H9 (cell line): ENCODE measurements around the gene RAI1. TPM values are rescaled to one million over a fixed set of nuclear protein-coding genes. Genes with fewer than 3 reads are reported as not detected.
A peak's percentile ranks its signal among the peaks of the same experiment; 100 is the strongest.

Experiments used
- DNase-seq: peaks from one replicate; pipeline ENCODE4 v3.0.0-alpha.2; 2017
- H2AFZ ChIP-seq: one replicate; pipeline ENCODE4 v1.6.1; 2013; ENCODE audit warnings: mild to moderate bottlenecking, low read length, control low read depth, moderate library complexity
- H2AK5ac ChIP-seq: 2 replicates; pipeline ENCODE4 v1.6.1; 2013; ENCODE audit warnings: low read length, control low read depth, mixed read lengths; ENCODE audit not compliant: insufficient read length
- H2BK120ac ChIP-seq: one replicate; pipeline ENCODE4 v1.6.1; 2013; ENCODE audit warnings: low read depth, mild to moderate bottlenecking, low read length, control low read depth, inconsistent platforms; ENCODE audit not compliant: poor library complexity, severe bottlenecking
- H2BK12ac ChIP-seq: 2 replicates; pipeline ENCODE4 v1.6.1; 2013; ENCODE audit warnings: low read length, control low read depth, mixed read lengths, low read depth; ENCODE audit not compliant: insufficient read length
- H2BK15ac ChIP-seq: 2 replicates; pipeline ENCODE4 v1.6.1; 2013; ENCODE audit warnings: low read depth, low read length, control low read depth
- H2BK20ac ChIP-seq: one replicate; pipeline ENCODE4 v1.6.1; 2013; ENCODE audit warnings: low read depth, mild to moderate bottlenecking, low read length, control low read depth, inconsistent platforms; ENCODE audit not compliant: poor library complexity, severe bottlenecking
- H2BK5ac ChIP-seq: 2 replicates; pipeline ENCODE4 v1.6.1; 2013; ENCODE audit warnings: low read length, control low read depth, mixed read lengths; ENCODE audit not compliant: insufficient read length
- H3K14ac ChIP-seq: 2 replicates; pipeline ENCODE4 v1.6.1; 2013; ENCODE audit warnings: low read length, control low read depth; ENCODE audit not compliant: insufficient read depth
- H3K18ac ChIP-seq: 2 replicates; pipeline ENCODE4 v1.6.1; 2013; ENCODE audit warnings: low read depth, mild to moderate bottlenecking, mixed read lengths, low read length, control low read depth; ENCODE audit not compliant: insufficient read length
- H3K23ac ChIP-seq: 2 replicates; pipeline ENCODE4 v1.6.1; 2013; ENCODE audit warnings: low read length, control low read depth, mixed read lengths, low read depth; ENCODE audit not compliant: insufficient read length
- H3K23me2 ChIP-seq: 2 replicates; pipeline ENCODE4 v1.6.1; 2013; ENCODE audit warnings: low read depth, mild to moderate bottlenecking, mixed read lengths, low read length, control low read depth; ENCODE audit not compliant: insufficient read length, poor library complexity, severe bottlenecking
- H3K27ac ChIP-seq: 2 replicates; pipeline ENCODE4 v1.5.1; 2013; ENCODE audit warnings: low read length, control low read depth, mixed read lengths, low read depth; ENCODE audit not compliant: insufficient read length
- H3K27me3 ChIP-seq: 2 replicates; pipeline ENCODE4 v1.6.1; 2013; ENCODE audit warnings: low read length, control low read depth, inconsistent platforms; ENCODE audit not compliant: insufficient read depth
- H3K4ac ChIP-seq: 2 replicates; pipeline ENCODE4 v1.6.1; 2013; ENCODE audit warnings: low read depth, mild to moderate bottlenecking, control low read depth, inconsistent platforms, low read length, moderate library complexity
- H3K4me1 ChIP-seq: 2 replicates; pipeline ENCODE4 v1.6.1; 2013; ENCODE audit warnings: low read length, control low read depth, inconsistent platforms; ENCODE audit not compliant: insufficient read depth
- H3K4me2 ChIP-seq: 2 replicates; pipeline ENCODE4 v1.6.1; 2013; ENCODE audit warnings: low read length, control low read depth, mixed read lengths; ENCODE audit not compliant: insufficient read length, insufficient read depth
- H3K56ac ChIP-seq: 2 replicates; pipeline ENCODE4 v1.6.1; 2013; ENCODE audit warnings: low read depth, mild to moderate bottlenecking, mixed read lengths, low read length, control low read depth; ENCODE audit not compliant: insufficient read length
- H3K79me1 ChIP-seq: 2 replicates; pipeline ENCODE4 v1.6.1; 2013; ENCODE audit warnings: low read depth, mild to moderate bottlenecking, moderate library complexity, low read length, control low read depth, inconsistent platforms; ENCODE audit not compliant: insufficient read depth, poor library complexity, severe bottlenecking
- H3K79me2 ChIP-seq: 2 replicates; pipeline ENCODE4 v1.6.1; 2013; ENCODE audit warnings: low read length, control low read depth, inconsistent platforms; ENCODE audit not compliant: insufficient read depth
- H3K9ac ChIP-seq: 2 replicates; pipeline ENCODE4 v1.6.1; 2013; ENCODE audit warnings: low read length, control low read depth, mixed read lengths; ENCODE audit not compliant: insufficient read length; ENCODE audit errors: extremely low read depth
- H3K9me3 ChIP-seq: one replicate; pipeline ENCODE4 v1.6.1; 2013; ENCODE audit warnings: low read depth, low read length, inconsistent platforms; ENCODE audit not compliant: control insufficient read depth
- H3T11ph ChIP-seq: one replicate; pipeline ENCODE4 v1.6.1; 2013; ENCODE audit warnings: mild to moderate bottlenecking, low read length, control low read depth, inconsistent platforms
- H4K20me1 ChIP-seq: one replicate; pipeline ENCODE4 v1.6.1; 2013; ENCODE audit not compliant: control insufficient read depth, insufficient read length, insufficient read depth
- H4K5ac ChIP-seq: 2 replicates; pipeline ENCODE4 v1.6.1; 2013; ENCODE audit warnings: low read depth, mild to moderate bottlenecking, mixed read lengths, low read length, control low read depth; ENCODE audit not compliant: insufficient read length
- H4K8ac ChIP-seq: replicated peaks from 2 replicates; pipeline ENCODE4 v1.6.1; 2013; ENCODE audit warnings: low read length, control low read depth, mixed read lengths, low read depth; ENCODE audit not compliant: insufficient read length
- H4K91ac ChIP-seq: 2 replicates; pipeline ENCODE4 v1.6.1; 2013; ENCODE audit warnings: low read depth, mild to moderate bottlenecking, moderate library complexity, mixed read lengths, low read length, control low read depth; ENCODE audit not compliant: insufficient read length
- H3K27ac Mint-ChIP-seq, 3 experiments: 2 replicates in 2 of 3; 3 replicates in 1 of 3; pipeline ENCODE4 v1.8.0; 2020 to 2021; ENCODE audit warnings: mixed read lengths in 3 of 3, mild to moderate bottlenecking in 1 of 3, moderate library complexity in 1 of 3
- H3K27me3 Mint-ChIP-seq: 2 replicates; pipeline ENCODE4 v1.8.0; 2021; ENCODE audit warnings: low read depth, mild to moderate bottlenecking, moderate library complexity, mixed read lengths
- H3K36me3 Mint-ChIP-seq, 3 experiments: 2 replicates in 2 of 3; 3 replicates in 1 of 3; pipeline ENCODE4 v1.8.0; 2020 to 2021; ENCODE audit warnings: low read depth in 3 of 3, mixed read lengths in 3 of 3; ENCODE audit not compliant: insufficient read depth in 1 of 3
- H3K4me1 Mint-ChIP-seq, 2 experiments: 2 replicates each; pipeline ENCODE4 v1.8.0; 2020; ENCODE audit warnings: mixed read lengths in 2 of 2
- H3K4me3 Mint-ChIP-seq, 2 experiments: 2 replicates in 1 of 2; 3 replicates in 1 of 2; pipeline ENCODE4 v1.8.0; 2020 to 2021; ENCODE audit warnings: mild to moderate bottlenecking in 2 of 2, mixed read lengths in 2 of 2, moderate library complexity in 1 of 2
- H3K9me3 Mint-ChIP-seq, 2 experiments: 2 replicates in 1 of 2; 3 replicates in 1 of 2; pipeline ENCODE4 v1.8.0; 2020; ENCODE audit warnings: mild to moderate bottlenecking in 2 of 2, mixed read lengths in 2 of 2, moderate library complexity in 1 of 2
- CTCF ChIP-seq: fragments of 200-600 bp; sonication (generic); conservative IDR thresholded peaks from 3 replicates; pipeline ENCODE4 v1.8.0; 2021; ENCODE audit warnings: antibody characterized with exemption, mild to moderate bottlenecking
- WGBS: extraction: QIAGEN DNeasy Blood & Tissue Kit; methylation state at CpG from one replicate; pipeline ENCODE4 v1.1.7; 2013; ENCODE audit warnings: missing lambda C conversion rate, low lambda C conversion rate, mixed read lengths; ENCODE audit not compliant: insufficient read length; ENCODE audit errors: extremely low coverage; 5-methylcytosine and 5-hydroxymethylcytosine counted together
- total RNA-seq: library from RNA; stranded (reverse); gene quantifications from 2 replicates; pipeline ENCODE4 v1.2.1, GENCODE V29; 2021

Gene RAI1
- total RNA-seq, 1 experiment from 2014 or later, result 1.5 TPM

GRCh38 chr17:17785407-17785806 is 104.1 kb downstream of the RAI1 start:
- no peak for DNase-seq
- no peak overlapping the region for H4K8ac ChIP-seq
- peak overlapping the region in 1 of 2 experiments; percentile 87; a peak in 3 of 5 replicates for H3K4me3 Mint-ChIP-seq
- WGBS, result no CpG with 5 or more reads among the region's 11 CpGs
- H3K4ac ChIP-seq, result no peak overlapping the region
- H2BK120ac ChIP-seq, result no peak overlapping the region
- no peaks in the 10 kb centered on the region; a peak in 1 of 7 replicates for H3K36me3 Mint-ChIP-seq
- no peak overlapping the region for H3K18ac ChIP-seq
- H3K9ac ChIP-seq, result no peak overlapping the region
- H3K9me3 Mint-ChIP-seq, result no peaks in the 10 kb centered on the region; a peak in 1 of 5 replicates
- H3K27me3 ChIP-seq, result no peaks in the 10 kb centered on the region; the same call in 1 of the 2 replicates
- no peak overlapping the region for H2BK5ac ChIP-seq
- H3K4me2 ChIP-seq, result no peak overlapping the region
- no peak overlapping the region for H3K27ac Mint-ChIP-seq
- H3K27ac ChIP-seq, result no peak overlapping the region
- no peaks in the 10 kb centered on the region for H3K79me2 ChIP-seq
- peaks cover 34 to 62% of the 10 kb centered on the region in 2 experiments for H3K4me1 Mint-ChIP-seq
- H2BK20ac ChIP-seq, result no peak overlapping the region
- H3K23ac ChIP-seq, result no peak overlapping the region
- no peaks in the 10 kb centered on the region for H3K9me3 ChIP-seq
- no peak overlapping the region for H2AFZ ChIP-seq
- no peak overlapping the region for H3K14ac ChIP-seq
- H2BK15ac ChIP-seq, result no peak overlapping the region
- H3T11ph ChIP-seq, result no peak overlapping the region
- no peaks in the 10 kb centered on the region for H3K4me1 ChIP-seq
- H4K5ac ChIP-seq, result no peak overlapping the region
- peaks cover 69% of the 10 kb centered on the region for H3K27me3 Mint-ChIP-seq
- H4K20me1 ChIP-seq, result peaks cover 4% of the 10 kb centered on the region
- H4K91ac ChIP-seq, result no peak overlapping the region
- H3K79me1 ChIP-seq, result no peaks in the 10 kb centered on the region
- no peak overlapping the region for H2AK5ac ChIP-seq
- no peak overlapping the region for H3K56ac ChIP-seq
- peaks cover 26% of the 10 kb centered on the region for H3K23me2 ChIP-seq
- H2BK12ac ChIP-seq, result no peak overlapping the region
- no peak for TF ChIP-seq CTCF
